GM19324 (cell line): Measurements from ENCODE around the gene WDR20.
"Not testable (repeated sequence)": the region's sequence is repeated elsewhere in the genome, so short reads cannot be mapped to it uniquely, and the experiment has no call there.

ENCODE experiments used
- ATAC-seq: cut with Tn5 transposase; IDR thresholded peaks from one replicate; pipeline ENCODE4 v1.9.1; 2021; ENCODE audit warnings: mild to moderate bottlenecking, moderate library complexity; ENCODE audit not compliant: unreplicated experiment, low FRiP score

Gene WDR20

GRCh38 chr14:102131741-102132140 lies 8.0 kb upstream of the WDR20 start:
- ATAC-seq: no peak

GRCh38 chr14:102134021-102134420 lies 5.7 kb upstream of the WDR20 start:
- ATAC-seq: not testable (repeated sequence)

GRCh38 chr14:102134719-102135118 lies 5.0 kb upstream of the WDR20 start:
- ATAC-seq: not testable (repeated sequence)

GRCh38 chr14:102135456-102135855 lies 4.2 kb upstream of the WDR20 start:
- not testable (repeated sequence) for ATAC-seq

GRCh38 chr14:102138535-102138934 lies 1.2 kb upstream of the WDR20 start:
- no peak for ATAC-seq

- ATAC-seq: no peak
Measured at GRCh38 chr14:102138961-102139285, 774 bp upstream of the WDR20 start.

GRCh38 chr14:102140027-102140749 lies 491 bp downstream of the WDR20 start:
- ATAC-seq: peak; percentile 36

GRCh38 chr14:102140750-102141145 lies 1.1 kb downstream of the WDR20 start:
- no peak for ATAC-seq

GRCh38 chr14:102141797-102142196 lies 2.1 kb downstream of the WDR20 start:
- no peak for ATAC-seq

GRCh38 chr14:102144914-102145313 lies 5.2 kb downstream of the WDR20 start:
- ATAC-seq: no peak

- ATAC-seq: no peak
Measured at GRCh38 chr14:102145395-102145794, 5.7 kb downstream of the WDR20 start.

- ATAC-seq: no peak
Measured at GRCh38 chr14:102146423-102146822, 6.7 kb downstream of the WDR20 start.

GRCh38 chr14:102150083-102150482 lies 10.4 kb downstream of the WDR20 start:
- ATAC-seq: no peak

- no peak for ATAC-seq
Measured at GRCh38 chr14:102150744-102151143, 11.0 kb downstream of the WDR20 start.

GRCh38 chr14:102151411-102151810 lies 11.7 kb downstream of the WDR20 start:
- not testable (repeated sequence) for ATAC-seq

- ATAC-seq: no peak
Measured at GRCh38 chr14:102154121-102154520, 14.4 kb downstream of the WDR20 start.

- no peak for ATAC-seq
Measured at GRCh38 chr14:102154821-102155549, 15.3 kb downstream of the WDR20 start.

- ATAC-seq: no peak
Measured at GRCh38 chr14:102157346-102157745, 17.6 kb downstream of the WDR20 start.

GRCh38 chr14:102158797-102159196 lies 19.1 kb downstream of the WDR20 start:
- no peak for ATAC-seq

GRCh38 chr14:102159841-102160240 lies 20.1 kb downstream of the WDR20 start:
- no peak for ATAC-seq

GRCh38 chr14:102162487-102162886 lies 22.8 kb downstream of the WDR20 start:
- no peak for ATAC-seq

GRCh38 chr14:102164241-102164641 lies 24.5 kb downstream of the WDR20 start:
- ATAC-seq: no peak
